GDM1 (cell line): ENCODE data around the gene CDC42EP3.

Experiments
- DNase-seq: peaks from one replicate; lab custom pipeline; 2025; lab: John Stamatoyannopoulos, UW

The CDC42EP3 gene

GRCh38 chr2:37618326-37618725 lies 53.1 kb downstream of the CDC42EP3 start:
- DNase-seq, result no peak

DNA sequence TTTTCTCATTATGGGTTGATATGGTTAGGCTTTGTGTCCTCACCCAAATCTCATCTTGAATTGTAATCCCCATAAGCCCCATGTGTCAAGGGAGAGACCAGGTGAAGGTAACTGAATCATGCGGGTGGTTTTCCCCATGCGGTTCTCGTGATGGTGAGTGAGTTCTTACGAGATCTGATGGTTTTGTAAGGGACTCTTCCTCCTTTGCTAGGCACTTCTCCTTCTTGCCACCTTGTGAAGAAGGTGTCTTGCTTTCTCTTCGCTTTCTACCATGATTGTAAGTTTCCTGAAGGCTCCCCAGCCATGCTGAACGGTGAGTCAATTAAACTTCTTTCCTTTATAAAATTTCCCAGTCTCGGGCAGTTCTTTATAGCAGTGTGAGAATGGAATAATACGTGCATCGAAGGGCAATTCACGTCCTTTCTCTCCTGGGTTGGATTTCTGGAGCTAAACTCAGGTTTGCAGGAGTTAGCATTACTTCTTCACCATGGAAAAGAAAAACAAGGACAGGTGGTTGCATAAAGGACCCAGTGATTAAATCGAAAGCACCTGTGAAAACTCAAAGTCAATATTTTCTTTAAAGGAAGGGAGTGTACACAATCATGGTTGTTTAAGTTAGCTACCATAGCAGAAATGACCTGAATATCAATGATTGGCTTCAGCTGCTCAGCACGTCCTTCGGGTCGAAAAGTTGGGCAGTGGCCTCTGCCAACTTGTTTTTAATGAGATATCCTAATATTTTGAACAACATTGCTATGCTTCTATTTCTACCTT lies 54.1 kb downstream of the CDC42EP3 start:
- no peak for DNase-seq

DNA sequence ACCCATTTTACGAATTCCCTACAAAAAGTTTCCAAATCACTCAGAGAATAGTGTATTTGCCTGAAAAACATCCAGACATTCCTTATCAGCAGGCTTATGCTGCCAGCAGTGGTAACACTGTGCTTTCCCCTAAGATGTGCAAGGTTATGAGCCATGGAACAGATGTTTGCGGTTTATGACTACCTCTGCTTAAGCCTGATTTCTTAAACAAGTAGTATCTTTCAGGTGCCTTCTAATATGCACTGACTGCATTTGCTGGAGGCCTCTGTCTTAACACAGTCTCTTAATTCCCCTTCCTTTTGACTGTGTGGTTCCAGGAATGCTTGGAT lies 54.8 kb downstream of the CDC42EP3 start:
- no peak for DNase-seq

DNA sequence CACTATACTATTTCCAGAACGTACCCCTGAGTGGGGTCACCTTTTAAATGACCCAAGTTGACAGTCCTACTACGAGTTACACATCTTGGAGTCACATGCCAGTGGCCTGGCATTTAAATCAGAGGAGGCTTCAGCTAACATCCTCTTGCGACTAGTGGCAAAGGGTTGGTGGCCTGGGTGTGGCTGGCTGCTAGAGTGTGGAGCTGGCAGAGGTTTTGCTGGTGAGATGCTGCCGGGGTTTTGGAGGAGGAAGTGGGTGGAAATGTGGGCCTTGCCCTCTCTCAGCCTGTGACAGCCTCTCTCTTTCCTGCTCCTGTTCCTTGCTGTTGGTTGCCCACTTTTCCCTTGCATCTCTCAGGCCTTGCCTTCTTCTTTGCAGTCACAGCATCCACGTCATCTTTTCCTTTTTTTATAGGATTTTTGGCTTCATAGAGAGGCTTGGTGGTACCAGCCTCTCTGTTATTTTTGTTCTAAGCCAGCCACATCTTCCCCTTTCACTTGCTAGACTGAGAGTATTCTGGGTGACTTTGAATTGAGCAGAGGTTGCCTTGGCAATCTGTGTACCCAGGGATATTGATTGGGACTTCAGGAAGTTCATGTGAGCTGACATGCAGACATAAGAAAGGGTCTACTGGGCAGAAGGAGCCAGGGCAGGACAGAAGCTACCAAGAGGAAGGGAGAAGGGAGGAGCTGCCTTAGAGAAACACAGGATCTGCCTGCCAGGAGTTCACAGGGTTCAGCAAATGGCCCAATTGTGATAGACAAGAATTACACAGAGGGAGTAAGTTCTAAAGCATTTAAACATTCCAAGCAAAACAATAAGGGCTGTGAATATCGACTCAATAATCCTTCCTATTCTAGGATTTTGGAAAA lies 55.4 kb downstream of the CDC42EP3 start:
- peak; percentile 52 for DNase-seq

DNA sequence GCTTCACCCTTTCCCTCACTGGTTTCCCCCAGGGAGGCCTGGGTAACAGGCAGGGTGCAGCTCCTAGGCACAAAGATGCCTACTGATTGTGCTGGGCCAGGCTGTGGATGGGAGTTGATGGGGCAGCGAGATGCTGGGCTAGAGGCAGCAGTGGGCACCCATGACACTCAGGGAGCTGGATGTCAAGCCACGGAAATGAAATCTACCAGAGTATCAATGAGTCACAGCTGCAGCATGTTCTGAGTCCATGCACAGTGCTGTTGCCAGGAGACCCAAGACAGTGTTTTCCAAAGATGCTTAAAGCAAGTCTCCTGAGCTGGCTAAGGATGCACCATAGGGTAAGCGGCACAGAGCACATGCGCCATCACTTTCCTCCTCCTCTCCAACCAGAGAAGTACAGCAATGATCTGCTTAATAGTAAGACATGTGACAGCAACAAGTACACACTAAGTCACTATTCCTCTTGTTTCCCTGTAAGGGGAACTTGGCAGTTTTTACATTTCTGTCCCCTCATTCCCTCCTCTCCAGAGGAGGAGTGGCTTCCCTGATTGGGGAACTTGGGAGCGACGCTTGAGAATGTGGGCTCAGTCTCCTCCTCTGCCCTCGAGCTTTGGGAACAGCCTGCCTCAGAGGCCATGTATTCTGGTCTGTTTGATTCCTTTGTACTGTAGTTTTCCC lies 57.2 kb downstream of the CDC42EP3 start:
- no peak for DNase-seq

DNA sequence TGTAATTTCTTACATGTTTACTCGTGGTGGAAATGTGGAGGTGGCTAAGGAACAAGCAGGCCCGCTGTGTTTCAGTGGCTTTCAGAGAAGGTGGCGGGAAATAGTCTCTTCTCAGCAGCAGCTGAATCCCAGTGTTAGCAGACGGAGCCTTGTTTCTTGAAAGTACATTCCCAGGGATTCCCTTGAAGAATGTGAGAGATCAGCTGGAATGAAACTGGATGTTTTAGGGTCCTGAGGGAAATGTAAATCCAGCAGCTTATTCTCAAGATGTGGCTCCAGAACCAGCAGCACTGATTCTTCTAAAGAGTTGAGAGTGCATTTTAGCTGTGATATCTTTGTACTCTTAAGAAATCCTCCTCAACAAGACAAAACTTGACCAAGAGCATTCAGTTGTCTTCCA lies 59.1 kb downstream of the CDC42EP3 start:
- no peak for DNase-seq

DNA sequence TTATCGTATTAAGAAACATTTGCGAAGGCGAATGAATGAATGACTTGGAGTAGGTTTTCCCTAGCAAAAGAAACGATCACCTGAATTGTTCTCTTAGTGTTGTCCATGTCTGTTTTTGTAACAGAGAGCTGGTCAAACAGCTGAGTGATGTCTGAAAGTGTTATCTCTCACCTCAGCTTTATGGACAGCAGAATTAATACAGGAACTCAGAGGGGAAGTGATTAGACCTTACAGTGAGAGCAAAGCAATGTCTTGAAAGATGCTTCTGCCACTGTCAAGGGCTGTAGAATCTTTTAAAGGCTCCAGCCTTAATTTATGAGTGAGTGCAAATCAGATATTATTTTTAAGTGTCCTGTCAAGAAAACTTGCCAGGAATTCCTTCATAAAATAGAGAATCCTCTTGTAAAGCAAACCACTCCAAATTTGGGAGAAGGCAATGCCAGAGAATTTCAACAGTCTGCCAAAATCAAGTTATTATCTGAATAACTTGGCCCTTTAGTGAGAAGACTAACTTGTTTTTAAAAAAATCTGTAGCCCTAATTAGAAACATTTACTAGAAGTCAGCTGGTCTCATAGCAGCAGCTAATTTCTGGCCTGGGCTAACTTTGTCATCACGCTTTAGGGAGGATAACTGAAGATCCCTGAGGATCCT lies 60.7 kb downstream of the CDC42EP3 start:
- DNase-seq, result no peak

GRCh38 chr2:37609782-37610181 lies 61.7 kb downstream of the CDC42EP3 start:
- DNase-seq, result no peak

- DNase-seq, result no peak
Measured at GRCh38 chr2:37604716-37605115, 66.7 kb downstream of the CDC42EP3 start.

- no peak for DNase-seq
Measured at GRCh38 chr2:37602702-37603101, 68.7 kb downstream of the CDC42EP3 start.

DNA sequence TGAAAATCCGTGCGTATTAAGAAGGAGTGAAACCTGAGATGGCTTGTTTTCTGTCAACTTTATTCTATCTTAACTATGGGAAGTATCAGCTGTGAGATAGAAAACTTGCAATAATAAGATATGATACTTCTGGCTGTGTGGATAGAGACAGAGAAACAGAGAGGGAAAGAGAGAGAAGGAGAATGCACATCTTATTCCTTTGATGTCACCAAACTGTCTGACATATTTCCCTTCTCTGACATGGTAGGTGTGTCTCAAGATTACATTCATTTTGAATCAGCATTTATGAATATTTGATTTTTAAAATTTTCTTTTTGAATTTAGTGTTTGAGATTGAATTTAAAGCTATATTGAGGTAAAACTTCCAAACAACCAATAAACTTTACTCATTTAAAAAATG lies 69.4 kb downstream of the CDC42EP3 start:
- no peak for DNase-seq

DNA sequence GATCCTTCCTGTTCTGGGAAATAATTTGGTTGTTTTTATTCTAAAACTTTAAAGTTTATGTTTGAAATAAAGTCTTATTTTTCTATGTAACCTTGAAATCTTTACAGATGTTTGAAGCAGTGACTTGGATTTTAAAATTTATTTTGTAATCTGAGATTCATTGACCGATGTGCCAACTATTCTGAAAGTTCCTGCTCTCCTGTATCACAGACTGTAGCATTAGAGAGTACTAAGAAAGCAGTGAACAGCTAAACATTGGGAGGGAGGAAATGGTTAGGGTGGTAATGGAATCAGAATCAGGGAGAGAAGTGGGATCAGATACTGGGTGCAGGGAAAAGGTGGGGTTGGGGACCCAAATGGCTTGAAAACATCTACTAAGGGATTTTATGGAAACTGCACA lies 69.9 kb downstream of the CDC42EP3 start:
- no peak for DNase-seq

DNA sequence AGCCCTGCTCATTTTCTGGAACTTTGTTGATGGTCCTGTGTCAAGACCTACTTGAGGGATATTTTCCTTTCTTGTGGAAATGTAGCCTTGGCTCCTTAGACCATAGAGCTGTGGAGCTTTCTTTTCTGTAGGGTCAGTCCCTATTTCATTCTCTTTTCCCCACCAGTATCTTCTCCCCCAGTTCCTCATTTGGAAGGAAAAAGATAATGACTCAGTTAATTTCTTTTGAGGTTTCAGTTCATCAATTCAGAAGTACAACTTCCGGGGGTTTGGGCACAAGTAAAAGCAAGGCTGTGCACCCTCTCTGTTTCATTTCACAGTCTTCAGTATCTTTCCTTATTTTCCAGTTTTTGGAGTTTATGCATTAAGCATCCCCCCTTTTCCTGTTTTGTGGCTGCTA lies 70.7 kb downstream of the CDC42EP3 start:
- no peak for DNase-seq

GRCh38 chr2:37599688-37600525 lies 71.5 kb downstream of the CDC42EP3 start:
- DNase-seq, result no peak

GRCh38 chr2:37593694-37594093 lies 77.7 kb downstream of the CDC42EP3 start:
- no peak for DNase-seq

GRCh38 chr2:37593024-37593423 lies 78.4 kb downstream of the CDC42EP3 start:
- DNase-seq, result no peak
